22Rv1 (cell line): ENCODE results near the gene STOML1.

Experiments used
- CTCF ChIP-seq: fragments of 450-650 bp; IDR thresholded peaks from 2 replicates; pipeline ENCODE4 v1.5.1; 2017; ENCODE audit warnings: mild to moderate bottlenecking
- ZFX ChIP-seq: fragments of 450-650 bp; IDR thresholded peaks from 2 replicates; pipeline ENCODE4 v1.6.1; 2017; ENCODE audit warnings: antibody characterized with exemption, borderline replicate concordance

GRCh38 chr15:73955326-73955725, 36.8 kb downstream of the STOML1 start:
- no peak for TF ChIP-seq CTCF
- no peak for TF ChIP-seq ZFX
